CD14-positive monocyte (primary cell): Measurements from ENCODE around the gene MUC6. TPM values are rescaled to one million over a fixed set of nuclear protein-coding genes. Genes with fewer than 3 reads are reported as not detected.

Source experiments
- DNase-seq, 3 donors: peaks; one replicate each; pipeline ENCODE4 v3.0.0-alpha.2; 2011 to 2022
- H2AFZ ChIP-seq: 2 replicates; pipeline ENCODE4 v1.6.0; 2012; ENCODE audit warnings: mild to moderate bottlenecking, low read depth, low read length, inconsistent platforms; ENCODE audit not compliant: insufficient read depth, poor library complexity, severe bottlenecking
- H3K27ac ChIP-seq, 2 donors: 1 replicate in 1 of 2; 2 replicates in 1 of 2; pipeline ENCODE4 v1.5.1; 2012 to 2013; ENCODE audit warnings: low read length in 2 of 2, control low read depth in 1 of 2, inconsistent platforms in 1 of 2, low read depth in 1 of 2, mild to moderate bottlenecking in 1 of 2
- H3K27me3 ChIP-seq, 2 donors: one replicate each; pipeline versions ENCODE4 v1.6.0 to v1.6.1; 2011 to 2013; ENCODE audit warnings: low read length in 2 of 2; ENCODE audit not compliant: control insufficient read depth in 2 of 2, insufficient read depth in 2 of 2
- H3K36me3 ChIP-seq, 2 donors: replicated peaks in 1 of 2; 1 replicate in 1 of 2; 2 replicates in 1 of 2; pipeline versions ENCODE4 v1.5.1 to v1.6.1; 2012 to 2013; ENCODE audit warnings: low read length in 2 of 2, control low read depth in 1 of 2, inconsistent platforms in 1 of 2, mild to moderate bottlenecking in 1 of 2; ENCODE audit not compliant: insufficient read depth in 2 of 2, control insufficient read depth in 1 of 2
- H3K4me1 ChIP-seq, 2 donors: 1 replicate in 1 of 2; 2 replicates in 1 of 2; pipeline versions ENCODE4 v1.5.1 to v1.6.1; 2012 to 2013; ENCODE audit warnings: low read length in 2 of 2, control low read depth in 1 of 2, inconsistent platforms in 1 of 2, mild to moderate bottlenecking in 1 of 2, moderate library complexity in 1 of 2; ENCODE audit not compliant: insufficient read depth in 2 of 2, control insufficient read depth in 1 of 2
- H3K4me2 ChIP-seq: replicated peaks from 2 replicates; pipeline ENCODE3; 2012; ENCODE audit warnings: low read length, moderate library complexity, mild to moderate bottlenecking; ENCODE audit not compliant: poor library complexity, severe bottlenecking; ENCODE audit errors: extremely low read depth
- H3K4me3 ChIP-seq, 3 experiments: fragments of 200-600 bp in 1 of 3; sonication (generic) in 1 of 3; replicated peaks in 1 of 3; 1 replicate in 2 of 3; 2 replicates in 1 of 3; pipeline ENCODE4 v1.5.1; 2011 to 2013; ENCODE audit warnings: low read length in 3 of 3, mild to moderate bottlenecking in 3 of 3, control low read depth in 2 of 3, low read depth in 2 of 3, inconsistent platforms in 1 of 3, moderate library complexity in 1 of 3
- H3K79me2 ChIP-seq: 2 replicates; pipeline ENCODE4 v1.6.0; 2012; ENCODE audit warnings: mild to moderate bottlenecking, control low read depth, inconsistent platforms, low read length, moderate library complexity; ENCODE audit not compliant: insufficient read depth
- H3K9ac ChIP-seq: 2 replicates; pipeline ENCODE4 v1.6.0; 2017; ENCODE audit warnings: low read length, mild to moderate bottlenecking; ENCODE audit not compliant: insufficient read depth, poor library complexity, severe bottlenecking
- H3K9me3 ChIP-seq, 2 donors: replicated peaks in 1 of 2; 1 replicate in 1 of 2; 2 replicates in 1 of 2; pipeline versions ENCODE4 v1.5.1 to v1.6.1; 2012 to 2013; ENCODE audit warnings: low read length in 2 of 2, control low read depth in 1 of 2; ENCODE audit not compliant: control insufficient read depth in 1 of 2, insufficient read depth in 1 of 2
- H4K20me1 ChIP-seq: 2 replicates; pipeline ENCODE4 v1.6.0; 2012; ENCODE audit warnings: mild to moderate bottlenecking, low read length, control low read depth, moderate library complexity; ENCODE audit not compliant: insufficient read depth
- H3K27ac Mint-ChIP-seq, 7 donors: one replicate each; pipeline ENCODE4 v1.8.0; 2020; ENCODE audit warnings: mild to moderate bottlenecking in 7 of 7, mixed read lengths in 7 of 7, moderate library complexity in 6 of 7, inconsistent platforms in 2 of 7
- H3K27me3 Mint-ChIP-seq, 3 donors: one replicate each; pipeline ENCODE4 v1.8.0; 2021 to 2022; ENCODE audit warnings: low read depth in 3 of 3, mild to moderate bottlenecking in 3 of 3, mixed read lengths in 3 of 3, moderate library complexity in 3 of 3, inconsistent platforms in 1 of 3
- H3K36me3 Mint-ChIP-seq, 2 donors: one replicate each; pipeline ENCODE4 v1.8.0; 2020; ENCODE audit warnings: mixed read lengths in 2 of 2, inconsistent platforms in 1 of 2, mild to moderate bottlenecking in 1 of 2
- H3K4me1 Mint-ChIP-seq: one replicate; pipeline ENCODE4 v1.8.0; 2020; ENCODE audit warnings: mild to moderate bottlenecking, mixed read lengths
- H3K4me3 Mint-ChIP-seq, 2 donors: one replicate each; pipeline ENCODE4 v1.8.0; 2020; ENCODE audit warnings: mild to moderate bottlenecking in 2 of 2, mixed read lengths in 2 of 2, moderate library complexity in 1 of 2
- H3K9me3 Mint-ChIP-seq, 7 donors: one replicate each; pipeline ENCODE4 v1.8.0; 2020 to 2022; ENCODE audit warnings: mixed read lengths in 7 of 7, mild to moderate bottlenecking in 6 of 7, moderate library complexity in 6 of 7, inconsistent platforms in 2 of 7
- WGBS: methylation state at CpG from one replicate; pipeline ENCODE4 v1.1.5; 2013; ENCODE audit warnings: missing lambda C conversion rate; ENCODE audit not compliant: insufficient coverage; 5-methylcytosine and 5-hydroxymethylcytosine counted together
- intact Hi-C, 2 donors: fragments of 100-400 bp; cut with micrococcal nuclease; formaldehyde crosslinking; loops; one replicate each; pipeline versions ENCODE4 v1.15.0 to v1.15.1; 2023
- polyA plus RNA-seq, 3 donors: library from polyadenylated mRNA; depleted of rRNA in 1 of 3; unstranded in 2 of 3; stranded (reverse) in 1 of 3; fragments of 300-500 nt in 2 of 3; fragments of >200 nt in 1 of 3; fragmentation: Illumina TruSeq in 2 of 3; gene quantifications; 1 replicate in 2 of 3; 2 replicates in 1 of 3; pipeline ENCODE4 v1.2.3, GENCODE V29; 2012 to 2021
- TF ChIP-seq, protein P1 (sequence below): fragments of 200-600 bp; IDR thresholded peaks from one replicate; pipeline ENCODE4 v1.8.0; 2022; ENCODE audit warnings: antibody characterized with exemption, mild to moderate bottlenecking

Gene MUC6
- polyA plus RNA-seq, 3 donors, result not detected

DNA sequence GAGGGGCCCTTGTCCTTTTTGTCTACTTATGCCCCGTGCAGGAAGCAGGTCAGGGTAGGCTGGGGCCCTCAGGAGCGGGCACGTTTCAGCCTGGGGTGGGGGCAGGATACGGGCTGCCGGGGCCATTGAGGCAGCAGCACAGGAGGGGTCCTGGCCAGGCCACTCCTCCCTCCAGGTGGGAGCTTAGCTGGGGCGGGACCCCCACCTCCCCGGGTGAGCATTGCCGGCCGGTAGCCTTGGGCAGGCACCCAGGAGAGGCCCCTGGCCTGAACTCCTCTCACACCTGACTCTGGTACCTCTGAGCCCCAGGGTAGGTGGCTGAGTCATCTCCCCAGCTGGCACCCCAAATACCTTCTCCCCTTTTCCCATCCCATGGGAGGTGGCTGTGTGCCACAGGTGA lies 5.0 kb upstream of the MUC6 start:
- Histone ChIP-seq H3K4me3 (no peak overlapping the region), H3K36me3 (no peaks in the 10 kb centered on the region), H3K9me3 (no peaks in the 10 kb centered on the region), H2AFZ (no peak overlapping the region), H3K27ac (no peak overlapping the region), H3K79me2 (no peaks in the 10 kb centered on the region), H3K27me3 (no peaks in the 10 kb centered on the region), H3K4me2 (no peak overlapping the region), H3K4me1 (no peaks in the 10 kb centered on the region), H3K9ac (no peak overlapping the region), H4K20me1 (no peaks in the 10 kb centered on the region)
- TF ChIP-seq, protein P1, sequence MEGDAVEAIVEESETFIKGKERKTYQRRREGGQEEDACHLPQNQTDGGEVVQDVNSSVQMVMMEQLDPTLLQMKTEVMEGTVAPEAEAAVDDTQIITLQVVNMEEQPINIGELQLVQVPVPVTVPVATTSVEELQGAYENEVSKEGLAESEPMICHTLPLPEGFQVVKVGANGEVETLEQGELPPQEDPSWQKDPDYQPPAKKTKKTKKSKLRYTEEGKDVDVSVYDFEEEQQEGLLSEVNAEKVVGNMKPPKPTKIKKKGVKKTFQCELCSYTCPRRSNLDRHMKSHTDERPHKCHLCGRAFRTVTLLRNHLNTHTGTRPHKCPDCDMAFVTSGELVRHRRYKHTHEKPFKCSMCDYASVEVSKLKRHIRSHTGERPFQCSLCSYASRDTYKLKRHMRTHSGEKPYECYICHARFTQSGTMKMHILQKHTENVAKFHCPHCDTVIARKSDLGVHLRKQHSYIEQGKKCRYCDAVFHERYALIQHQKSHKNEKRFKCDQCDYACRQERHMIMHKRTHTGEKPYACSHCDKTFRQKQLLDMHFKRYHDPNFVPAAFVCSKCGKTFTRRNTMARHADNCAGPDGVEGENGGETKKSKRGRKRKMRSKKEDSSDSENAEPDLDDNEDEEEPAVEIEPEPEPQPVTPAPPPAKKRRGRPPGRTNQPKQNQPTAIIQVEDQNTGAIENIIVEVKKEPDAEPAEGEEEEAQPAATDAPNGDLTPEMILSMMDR, result no peak
- no peak overlapping the region for H3K27ac Mint-ChIP-seq
- no peaks in the 10 kb centered on the region for H3K36me3 Mint-ChIP-seq
- no peak for DNase-seq
- peaks cover 0 to 4% (median 0%) of the 10 kb centered on the region in 7 donors for H3K9me3 Mint-ChIP-seq
- peaks cover 6 to 11% (median 8%) of the 10 kb centered on the region in 3 donors for H3K27me3 Mint-ChIP-seq
- intact Hi-C loops, result no loop called here
- WGBS, result 85% methylated on average over 7 of the region's 9 CpGs
- no peaks in the 10 kb centered on the region for H3K4me1 Mint-ChIP-seq
- no peak overlapping the region for H3K4me3 Mint-ChIP-seq

DNA sequence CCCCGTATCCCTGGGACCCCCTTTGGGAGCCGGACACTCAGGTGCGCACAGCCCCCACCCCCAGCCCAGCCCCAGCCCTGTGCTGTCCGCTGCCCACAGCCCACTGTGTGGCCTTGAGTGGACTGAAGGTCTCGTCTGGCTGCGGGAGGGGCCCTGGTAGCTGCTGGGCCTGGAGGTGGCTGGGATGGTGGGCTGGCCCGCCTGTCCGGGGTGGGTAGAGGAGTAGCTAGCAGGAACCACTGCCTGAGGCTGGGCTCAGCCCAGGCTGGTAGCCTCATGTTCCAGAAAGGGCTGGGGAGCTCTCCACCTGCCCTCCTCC lies 4.6 kb upstream of the MUC6 start:
- Histone ChIP-seq H3K4me2 (no peak overlapping the region), H2AFZ (no peak overlapping the region), H3K4me1 (no peaks in the 10 kb centered on the region), H3K9me3 (no peaks in the 10 kb centered on the region), H3K79me2 (no peaks in the 10 kb centered on the region), H3K36me3 (no peaks in the 10 kb centered on the region), H3K9ac (no peak overlapping the region), H3K27me3 (no peaks in the 10 kb centered on the region), H4K20me1 (no peaks in the 10 kb centered on the region), H3K4me3 (no peak overlapping the region), H3K27ac (no peak overlapping the region)
- Mint-ChIP-seq H3K4me1 (no peaks in the 10 kb centered on the region), H3K4me3 (no peak overlapping the region), H3K36me3 (no peaks in the 10 kb centered on the region), H3K27me3 (peaks cover 6 to 8% (median 8%) of the 10 kb centered on the region in 3 donors), H3K27ac (no peak overlapping the region), H3K9me3 (peaks cover 0 to 4% (median 0%) of the 10 kb centered on the region in 7 donors)
- WGBS, result 80% methylated on average over 1 of the region's 8 CpGs
- DNase-seq, result no peak
- TF ChIP-seq, protein P1, result no peak
- intact Hi-C loops, result no loop called here
